ENCODE data around the gene IQCE. TPM values are rescaled to one million over a fixed set of nuclear protein-coding genes. Genes with fewer than 3 reads are reported as not detected.

IQCE gene
- total and polyA plus RNA-seq, 10 of the 15 experiments (the other 5 are each of a cell fraction or from before 2014, with no cell fraction given), result 0.37 to 8.1 (median 3.7) TPM

GRCh38 chr7:2627258-2628129, 68.7 kb downstream of the IQCE start:
- Histone ChIP-seq H2AFZ (ENCODE audit: control insufficient read depth, low read depth, low read length) (no peak overlapping the region), H4K20me1 (ENCODE audit: control insufficient read depth, insufficient read depth) (no peaks in the 10 kb centered on the region), H3K79me2 (ENCODE audit: control insufficient read depth, insufficient read depth, low read length) (peaks cover 4% of the 10 kb centered on the region), H3K4me1 (ENCODE audit: control insufficient read depth, insufficient read depth, low read length) (peaks cover 4% of the 10 kb centered on the region; the same call in 1 of the 2 replicates), H3K36me3 (ENCODE audit: control insufficient read depth in 2 of 2, insufficient read depth in 2 of 2, low read length in 1 of 2) (no peaks in the 10 kb centered on the region), H3K4me3 (no peak overlapping the region), H3K9ac (ENCODE audit: control insufficient read depth, insufficient read depth, low read length) (no peak overlapping the region), H3K9me3 (replicated peaks; ENCODE audit: control insufficient read depth, insufficient read depth, low read length) (no peaks in the 10 kb centered on the region), H3K27me3 (replicated peaks in 1 of 2; ENCODE audit: control insufficient read depth in 2 of 2, insufficient read depth in 2 of 2, low read length in 1 of 2) (0 out of 4 replicates have a peak, but pooled peaks cover 0 to 1% of the 10 kb centered on the region in 2 experiments), H3K4me2 (ENCODE audit: control insufficient read depth, insufficient read depth) (no peak overlapping the region), H3K27ac (ENCODE audit: control insufficient read depth, insufficient read depth) (no peak overlapping the region)
- BruUV-seq (replicated peaks), result no TSS peak
- ChIA-PET RAD21 (ENCODE audit: unreplicated experiment) (no interaction called here), CTCF (interaction anchor here (1.2 kb wide), 1 partner anchor 157 kb away, joined by 3 read pairs; no protein-coding TSS in a partner anchor), POLR2A (no interaction called here), SMC1A (ENCODE audit: uncharacterized antibody, unreplicated experiment) (no interaction called here)
- no peak for ATAC-seq
- DNase-seq (ENCODE audit: low read depth, low spot score), result no peak
- no peak for FAIRE-seq
- in situ Hi-C loops (cut with MboI) (no loop called here), intact Hi-C loops (cut with micrococcal nuclease; ENCODE audit: unreplicated experiment) (no loop called here)
- TF ChIP-seq RFX5 (IDR thresholded peaks at IDR 0.05; ENCODE audit: low read depth, low read length), result no peak
- TF ChIP-seq ATF3 (IDR thresholded peaks at IDR 0.05; ENCODE audit: borderline replicate concordance, extremely low read depth, low read depth, low read length), result no peak
- no peak for TF ChIP-seq PKNOX1 (IDR thresholded peaks at IDR 0.05)
- TF ChIP-seq NFXL1 (IDR thresholded peaks at IDR 0.05; ENCODE audit: borderline replicate concordance), result no peak
- no peak for TF ChIP-seq E4F1 (IDR thresholded peaks at IDR 0.05; ENCODE audit: borderline replicate concordance, partially characterized antibody)
- TF ChIP-seq TAF1 (IDR thresholded peaks at IDR 0.05; ENCODE audit: borderline replicate concordance, low read depth, low read length), result no peak
- TF ChIP-seq MEF2B (IDR thresholded peaks at IDR 0.05; ENCODE audit: partially characterized antibody, poor library complexity, severe bottlenecking), result no peak
- TF ChIP-seq IKZF2 (IDR thresholded peaks at IDR 0.05), result no peak
- TF ChIP-seq GATAD2B (conservative IDR thresholded peaks at IDR 0.05; ENCODE audit: low read depth), result no peak
- TF ChIP-seq TCF12 (IDR thresholded peaks at IDR 0.05; ENCODE audit: low read depth, low read length), result no peak
- no peak for TF ChIP-seq NR2C2 (IDR thresholded peaks at IDR 0.05; ENCODE audit: borderline replicate concordance, control insufficient read depth, insufficient read length, low read depth)
- no peak for TF ChIP-seq RUNX3 (IDR thresholded peaks at IDR 0.05; ENCODE audit: low read length)
- no peak for TF ChIP-seq ZBTB33 (IDR thresholded peaks at IDR 0.05)
- 35% methylated on average over 9 of the region's 9 CpGs for WGBS (ENCODE audit: insufficient coverage, insufficient replicate concordance, low lambda C conversion rate, missing lambda C conversion rate)
